ENCODE measurements around the gene FBLN5. TPM values are rescaled to one million over a fixed set of nuclear protein-coding genes. Genes with fewer than 3 reads are reported as not detected.

FBLN5 gene
- total RNA-seq (2021) (not detected in 2 replicates), Bru-seq, nascent RNA (percentile 8 among the genes with signal in this experiment), BruChase-seq, experiment 1, labeled RNA remaining after a 2-hour chase (percentile 8 among the genes with signal in this experiment), BruChase-seq, experiment 2, labeled RNA remaining after a 6-hour chase (percentile 10 among the genes with signal in this experiment)
- long read RNA-seq = 0 reads

- H3K4me1 ChIP-seq (replicated peaks; ENCODE audit: insufficient read depth) = no peaks in the 10 kb centered on the region
- H3F3A ChIP-seq (ENCODE audit: insufficient read depth, low read depth) = no peaks in the 10 kb centered on the region
- ChIA-PET POLR2A (ENCODE audit: unreplicated experiment) (no interaction called here), CTCF (no interaction called here)
- H4K20me1 ChIP-seq (ENCODE audit: insufficient read depth) = no peaks in the 10 kb centered on the region
- no peaks in the 10 kb centered on the region for H3K9me3 ChIP-seq (ENCODE audit: insufficient read depth, low read depth)
- TF ChIP-seq EZH2 (IDR thresholded peaks at IDR 0.05; ENCODE audit: low read depth) = no peak
- no peak for TF ChIP-seq CTCF (conservative IDR thresholded peaks at IDR 0.05)
- no peak within 1 kb of the TSS for H3K27ac ChIP-seq
- 0 out of 2 replicates have a peak within 1 kb of the TSS, but pooled peaks have one; percentile 67 for H2AFZ ChIP-seq
- H3K4me2 ChIP-seq = peak within 1 kb of the TSS; percentile 73
- no peaks in the 10 kb centered on the region for H3K79me2 ChIP-seq (ENCODE audit: low read depth)
- intact Hi-C loops (cut with micrococcal nuclease; ENCODE audit: unreplicated experiment) = no loop called here
- no peaks in the 10 kb centered on the region for H3K36me3 ChIP-seq (ENCODE audit: low read depth)
- H3K9me2 ChIP-seq (ENCODE audit: insufficient read depth) = no peaks in the 10 kb centered on the region
- peak within 1 kb of the TSS; percentile 50; the same call in 1 of the 2 replicates for H3K4me3 ChIP-seq
- no TSS peak for BruUV-seq (replicated peaks)
- H3K27me3 ChIP-seq (ENCODE audit: insufficient read depth, low read depth) = peaks cover 17% of the 10 kb centered on the region
- peak; percentile 17 to 52 for DNase-seq
Observed at GRCh38 chr14:91947475-91948184, at the start of gene FBLN5. Gene FBLN5 (minus strand): TSS chr14:91947694. CDS start chr14:91947229, 465 bp downstream.

GRCh38 chr14:91996948-91997371 lies 49.5 kb upstream of the FBLN5 start:
- no peaks in the 10 kb centered on the region for H3K9me3 ChIP-seq (ENCODE audit: insufficient read depth, low read depth)
- H3K27ac ChIP-seq = no peak overlapping the region; the same call in 1 of the 2 replicates
- TF ChIP-seq EZH2 (IDR thresholded peaks at IDR 0.05; ENCODE audit: low read depth) (no peak), CTCF (conservative IDR thresholded peaks at IDR 0.05) (peak; percentile 66)
- no peaks in the 10 kb centered on the region for H4K20me1 ChIP-seq (ENCODE audit: insufficient read depth)
- POLR2A ChIA-PET (ENCODE audit: unreplicated experiment) = no interaction called here
- CTCF ChIA-PET = no interaction called here
- BruUV-seq (replicated peaks) = no TSS peak
- intact Hi-C loops (cut with micrococcal nuclease; ENCODE audit: unreplicated experiment) = no loop called here
- H3K79me2 ChIP-seq (ENCODE audit: low read depth) = no peaks in the 10 kb centered on the region
- no peak overlapping the region for H3K4me3 ChIP-seq
- H3K4me1 ChIP-seq (replicated peaks; ENCODE audit: insufficient read depth) = no peaks in the 10 kb centered on the region
- H3F3A ChIP-seq (ENCODE audit: insufficient read depth, low read depth) = peaks cover 6% of the 10 kb centered on the region; the same call in 1 of the 2 replicates
- no peaks in the 10 kb centered on the region for H3K27me3 ChIP-seq (ENCODE audit: insufficient read depth, low read depth)
- no peak overlapping the region for H2AFZ ChIP-seq
- no peaks in the 10 kb centered on the region for H3K9me2 ChIP-seq (ENCODE audit: insufficient read depth)
- H3K36me3 ChIP-seq (ENCODE audit: low read depth) = peaks cover 5% of the 10 kb centered on the region; the same call in 1 of the 2 replicates
- H3K4me2 ChIP-seq = no peak overlapping the region
- peak in 1 of 2 experiments; percentile 60 for DNase-seq

- Histone ChIP-seq H3K79me2 (ENCODE audit: low read depth) (no peaks in the 10 kb centered on the region), H3K36me3 (ENCODE audit: low read depth) (peaks cover 14% of the 10 kb centered on the region), H3K4me1 (replicated peaks; ENCODE audit: insufficient read depth) (no peaks in the 10 kb centered on the region), H2AFZ (no peak overlapping the region), H3K9me3 (ENCODE audit: insufficient read depth, low read depth) (no peaks in the 10 kb centered on the region), H3K9me2 (ENCODE audit: insufficient read depth) (no peaks in the 10 kb centered on the region), H3K27me3 (ENCODE audit: insufficient read depth, low read depth) (no peaks in the 10 kb centered on the region), H3K4me2 (no peak overlapping the region), H3K4me3 (no peak overlapping the region), H4K20me1 (ENCODE audit: insufficient read depth) (no peaks in the 10 kb centered on the region), H3F3A (ENCODE audit: insufficient read depth, low read depth) (no peaks in the 10 kb centered on the region), H3K27ac (no peak overlapping the region)
- ChIA-PET CTCF (no interaction called here), POLR2A (ENCODE audit: unreplicated experiment) (no interaction called here)
- intact Hi-C loops (cut with micrococcal nuclease; ENCODE audit: unreplicated experiment) = no loop called here
- DNase-seq = no peak
- TF ChIP-seq CTCF (conservative IDR thresholded peaks at IDR 0.05) (no peak), EZH2 (IDR thresholded peaks at IDR 0.05; ENCODE audit: low read depth) (no peak)
- BruUV-seq (replicated peaks) = no TSS peak
Observed at GRCh38 chr14:91987192-91987591, 39.7 kb upstream of the FBLN5 start.

All from PC-9 (cell line).